HG03097 (cell line): ENCODE measurements around the gene GPR132.

Experiments
- ATAC-seq: cut with Tn5 transposase; IDR thresholded peaks from one replicate; pipeline ENCODE4 v1.9.1; 2021; ENCODE audit not compliant: unreplicated experiment, low FRiP score

The GPR132 gene

DNA sequence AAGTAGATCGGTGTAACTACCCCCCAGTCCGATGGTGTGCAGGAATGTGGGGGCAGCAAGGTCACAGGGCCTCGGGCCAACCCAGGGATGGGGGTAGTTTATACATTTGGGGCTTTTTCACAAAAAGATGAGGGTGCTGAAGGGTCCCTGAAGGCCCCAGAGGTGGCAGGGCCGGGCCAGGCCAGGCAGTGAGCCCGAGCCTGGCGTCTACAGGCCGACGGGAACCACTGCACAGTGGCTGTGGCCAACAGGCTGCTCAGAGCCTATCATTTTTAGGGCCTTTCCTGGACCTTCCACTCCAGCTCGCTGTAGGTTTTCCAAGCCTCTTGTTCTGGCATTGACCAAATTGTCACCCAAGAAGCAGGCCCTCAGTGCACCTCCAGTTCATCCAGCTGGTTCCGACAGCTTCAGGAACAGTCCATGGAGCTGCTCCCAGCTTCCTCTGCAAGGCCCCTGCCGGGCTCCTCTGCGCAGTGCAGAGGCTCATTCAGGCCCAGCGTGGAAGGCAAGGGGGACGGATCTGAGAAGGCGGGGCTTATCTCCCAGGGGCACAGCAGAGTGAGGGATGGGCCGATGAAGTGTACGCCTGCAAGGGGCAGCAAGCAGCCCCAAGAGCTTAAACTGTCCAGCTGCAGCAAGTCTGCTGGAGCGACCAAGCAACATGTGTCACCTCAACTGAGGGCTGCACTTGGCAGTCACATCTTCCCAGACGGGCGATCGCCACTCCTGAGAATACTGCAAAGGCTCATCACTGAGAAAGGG, 58.2 kb downstream of the GPR132 start:
- ATAC-seq: no peak

DNA sequence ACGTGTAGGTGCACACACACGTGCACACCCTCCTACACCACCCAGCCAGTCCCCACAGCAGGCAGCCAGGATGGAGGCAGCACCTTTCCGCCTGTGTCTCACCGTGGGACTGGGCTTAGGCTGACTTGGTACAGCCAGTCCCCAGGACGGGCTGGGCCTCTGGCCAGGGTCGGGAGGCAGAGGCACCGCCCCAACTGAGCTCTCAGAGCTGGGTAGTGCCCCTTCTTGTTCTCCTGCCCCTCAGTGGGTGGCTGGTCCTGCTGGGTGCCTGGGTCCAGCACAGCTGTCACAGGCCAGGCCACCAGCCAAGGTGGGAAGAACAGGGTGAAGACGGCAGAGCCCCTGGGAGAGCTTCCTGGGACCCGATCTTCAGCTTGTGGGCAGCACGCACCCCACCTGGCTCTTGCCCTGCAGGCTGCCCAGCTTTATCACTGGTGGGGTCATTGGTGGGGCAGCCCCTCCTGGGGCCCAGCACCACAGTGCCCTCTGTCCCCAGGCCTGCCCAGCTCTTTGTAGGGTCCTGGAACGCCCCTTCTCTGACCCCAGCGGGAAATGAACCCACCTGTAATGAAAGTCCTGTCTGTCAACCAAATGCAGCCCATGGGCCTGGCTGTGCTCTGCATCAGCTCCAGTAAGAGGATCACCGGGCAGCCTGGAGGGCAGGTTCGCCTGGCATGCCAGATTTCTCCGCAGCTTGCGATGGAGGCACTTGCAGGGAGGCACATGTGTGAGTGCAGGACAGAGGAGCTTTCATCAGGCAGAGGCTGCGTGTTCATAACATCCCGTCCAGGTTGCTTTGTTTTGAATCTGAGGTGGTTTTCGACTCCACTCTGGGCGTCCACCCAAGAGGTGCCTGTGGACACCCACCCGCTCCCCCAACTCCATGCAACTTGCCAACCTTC, 59.0 kb downstream of the GPR132 start:
- no peak for ATAC-seq

DNA sequence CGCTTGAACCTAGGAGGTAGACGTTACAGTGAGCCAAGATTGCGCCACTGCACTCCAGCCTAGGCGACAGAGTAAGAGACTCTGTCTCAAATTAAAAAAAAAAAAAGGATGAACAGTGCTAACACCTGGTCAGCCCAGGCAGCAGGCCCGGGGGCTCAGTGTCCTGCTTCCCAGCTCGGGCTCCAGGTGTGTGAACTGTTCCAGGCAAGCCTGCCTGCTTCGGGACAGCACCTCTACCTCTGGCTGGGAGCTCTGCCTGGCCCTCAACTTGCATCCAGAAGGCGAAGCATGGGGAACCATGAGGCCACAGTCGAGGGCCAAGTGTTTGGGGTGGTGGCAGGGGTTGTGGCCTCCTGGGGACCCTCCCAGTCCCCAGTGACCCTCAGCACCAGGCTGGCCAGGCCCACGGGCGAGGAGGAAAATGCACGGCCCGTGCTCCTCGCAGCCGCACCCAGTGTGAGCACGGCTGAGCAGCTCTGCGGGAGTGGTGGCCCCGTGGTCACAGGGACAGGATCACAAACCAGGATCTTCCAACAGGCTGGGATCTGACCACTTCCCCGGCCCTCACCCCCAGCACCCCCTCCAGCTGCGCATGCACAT, 59.8 kb downstream of the GPR132 start:
- no peak for ATAC-seq
